Erythroblast (primary cell): ENCODE results near the gene SH3BP2.

Source experiments
- GATA1 ChIP-seq: IDR thresholded peaks from 2 replicates; pipeline ENCODE4 v1.6.1; 2011; ENCODE audit warnings: low read depth, mild to moderate bottlenecking, control low read depth, low read length, moderate library complexity
- POLR2A ChIP-seq: IDR thresholded peaks from 2 replicates; pipeline ENCODE4 v1.6.1; 2011; ENCODE audit warnings: mild to moderate bottlenecking, low read length

- TF ChIP-seq POLR2A (no peak), GATA1 (no peak)
Measured at GRCh38 chr4:2799224-2799911, 6.5 kb downstream of the SH3BP2 start.
